Muscle layer of duodenum (tissue), 2 donors: ENCODE results near the gene SLC5A9.

ENCODE experiments used
- H3K27ac ChIP-seq: one replicate; pipeline ENCODE4 v1.7.0; 2013; ENCODE audit warnings: mild to moderate bottlenecking, low read length
- H3K27me3 ChIP-seq: one replicate; pipeline ENCODE4 v1.7.0; 2013; ENCODE audit warnings: low read depth, mild to moderate bottlenecking, control low read depth, low read length
- H3K36me3 ChIP-seq, 2 donors: one replicate each; pipeline ENCODE4 v1.7.0; 2013; ENCODE audit warnings: low read length in 2 of 2, control low read depth in 1 of 2, mild to moderate bottlenecking in 1 of 2; ENCODE audit not compliant: insufficient read depth in 2 of 2, control insufficient read depth in 1 of 2
- H3K4me1 ChIP-seq, 2 donors: one replicate each; pipeline ENCODE4 v1.7.0; 2013; ENCODE audit warnings: low read length in 2 of 2, mild to moderate bottlenecking in 2 of 2, control low read depth in 1 of 2, moderate library complexity in 1 of 2; ENCODE audit not compliant: insufficient read depth in 2 of 2, control insufficient read depth in 1 of 2
- H3K4me3 ChIP-seq, 2 donors: one replicate each; pipeline ENCODE4 v1.7.0; 2013; ENCODE audit warnings: low read length in 2 of 2, low read depth in 1 of 2, mild to moderate bottlenecking in 1 of 2
- H3K9me3 ChIP-seq, 2 donors: one replicate each; pipeline ENCODE4 v1.7.0; 2013; ENCODE audit warnings: low read length in 2 of 2, control low read depth in 1 of 2, mild to moderate bottlenecking in 1 of 2; ENCODE audit not compliant: control insufficient read depth in 1 of 2
- donor health status: healthy.

Gene SLC5A9

DNA sequence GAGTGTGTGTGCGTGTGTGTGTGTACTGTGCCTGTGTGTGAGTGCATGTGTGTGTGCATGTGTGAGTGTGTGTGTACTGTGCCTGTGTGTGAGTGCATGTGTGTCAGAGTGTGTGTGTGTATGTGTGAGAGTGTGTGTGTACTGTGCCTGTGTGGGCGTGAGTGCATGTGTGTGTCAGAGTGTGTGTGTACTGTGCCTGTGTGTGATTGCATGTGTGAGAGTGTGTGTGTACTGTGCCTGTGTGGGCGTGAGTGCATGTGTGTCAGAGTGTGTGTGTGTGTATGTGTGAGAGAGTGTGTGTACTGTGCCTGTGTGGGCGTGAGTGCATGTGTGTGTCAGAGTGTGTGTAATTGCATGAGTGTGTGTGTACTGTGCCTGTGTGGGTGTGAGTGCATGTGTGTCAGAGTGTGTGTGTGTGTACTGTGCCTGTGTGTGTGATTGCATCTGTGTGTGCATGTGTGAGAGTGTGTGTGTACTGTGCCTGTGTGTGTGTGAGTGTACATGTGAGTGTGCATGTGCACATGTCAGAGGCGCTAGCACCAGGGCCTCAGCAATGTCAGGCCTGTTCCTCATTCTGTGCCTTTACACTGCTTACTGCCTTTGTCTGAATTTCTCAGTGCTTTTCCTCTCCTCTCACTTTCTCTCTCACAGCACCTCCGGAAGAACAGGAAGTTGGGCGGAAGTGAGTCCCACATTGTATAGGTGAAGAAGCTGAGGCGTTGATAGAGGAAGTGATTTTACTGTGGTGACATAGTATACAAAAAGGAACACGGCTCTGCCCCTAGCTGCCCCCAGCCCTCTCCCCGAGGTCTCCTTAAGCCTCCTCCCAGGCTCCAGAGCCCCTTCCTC lies 4.9 kb downstream of the SLC5A9 start:
- Histone ChIP-seq H3K4me1 (no peaks in the 10 kb centered on the region), H3K27me3 (no peaks in the 10 kb centered on the region), H3K4me3 (no peak overlapping the region), H3K27ac (no peak overlapping the region), H3K36me3 (no peaks in the 10 kb centered on the region), H3K9me3 (no peaks in the 10 kb centered on the region)

GRCh38 chr1:48228156-48228555 lies 5.6 kb downstream of the SLC5A9 start:
- Histone ChIP-seq H3K27me3 (no peaks in the 10 kb centered on the region), H3K9me3 (no peaks in the 10 kb centered on the region), H3K36me3 (no peaks in the 10 kb centered on the region), H3K4me3 (no peak overlapping the region), H3K4me1 (no peaks in the 10 kb centered on the region), H3K27ac (no peak overlapping the region)

DNA sequence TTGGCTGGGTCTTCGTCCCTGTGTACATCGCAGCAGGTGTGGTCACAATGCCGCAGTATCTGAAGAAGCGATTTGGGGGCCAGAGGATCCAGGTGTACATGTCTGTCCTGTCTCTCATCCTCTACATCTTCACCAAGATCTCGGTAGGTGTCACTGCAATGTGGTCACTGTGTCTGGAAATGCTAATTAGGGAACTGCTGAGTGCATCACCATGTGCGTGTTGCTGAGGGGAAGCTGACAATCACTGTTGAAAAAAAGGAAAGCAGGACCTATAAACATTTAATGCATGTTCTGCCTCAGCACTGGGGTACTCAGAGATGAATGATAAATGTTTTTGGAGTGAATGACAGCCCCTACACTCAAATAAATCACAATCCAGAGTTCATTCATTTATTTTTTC lies 6.8 kb downstream of the SLC5A9 start:
- H3K27me3 ChIP-seq: no peaks in the 10 kb centered on the region
- no peaks in the 10 kb centered on the region for H3K4me1 ChIP-seq
- no peaks in the 10 kb centered on the region for H3K9me3 ChIP-seq
- H3K27ac ChIP-seq: no peak overlapping the region
- no peaks in the 10 kb centered on the region for H3K36me3 ChIP-seq
- no peak overlapping the region for H3K4me3 ChIP-seq

- Histone ChIP-seq H3K27me3 (no peaks in the 10 kb centered on the region), H3K4me1 (no peaks in the 10 kb centered on the region), H3K9me3 (no peaks in the 10 kb centered on the region), H3K4me3 (no peak overlapping the region), H3K27ac (no peak overlapping the region), H3K36me3 (no peaks in the 10 kb centered on the region)
Observed at GRCh38 chr1:48230236-48230635, 7.7 kb downstream of the SLC5A9 start.

GRCh38 chr1:48232722-48233121 lies 10.2 kb downstream of the SLC5A9 start:
- Histone ChIP-seq H3K36me3 (no peaks in the 10 kb centered on the region), H3K27ac (no peak overlapping the region), H3K4me3 (no peak overlapping the region), H3K4me1 (no peaks in the 10 kb centered on the region), H3K27me3 (no peaks in the 10 kb centered on the region), H3K9me3 (no peaks in the 10 kb centered on the region)

DNA sequence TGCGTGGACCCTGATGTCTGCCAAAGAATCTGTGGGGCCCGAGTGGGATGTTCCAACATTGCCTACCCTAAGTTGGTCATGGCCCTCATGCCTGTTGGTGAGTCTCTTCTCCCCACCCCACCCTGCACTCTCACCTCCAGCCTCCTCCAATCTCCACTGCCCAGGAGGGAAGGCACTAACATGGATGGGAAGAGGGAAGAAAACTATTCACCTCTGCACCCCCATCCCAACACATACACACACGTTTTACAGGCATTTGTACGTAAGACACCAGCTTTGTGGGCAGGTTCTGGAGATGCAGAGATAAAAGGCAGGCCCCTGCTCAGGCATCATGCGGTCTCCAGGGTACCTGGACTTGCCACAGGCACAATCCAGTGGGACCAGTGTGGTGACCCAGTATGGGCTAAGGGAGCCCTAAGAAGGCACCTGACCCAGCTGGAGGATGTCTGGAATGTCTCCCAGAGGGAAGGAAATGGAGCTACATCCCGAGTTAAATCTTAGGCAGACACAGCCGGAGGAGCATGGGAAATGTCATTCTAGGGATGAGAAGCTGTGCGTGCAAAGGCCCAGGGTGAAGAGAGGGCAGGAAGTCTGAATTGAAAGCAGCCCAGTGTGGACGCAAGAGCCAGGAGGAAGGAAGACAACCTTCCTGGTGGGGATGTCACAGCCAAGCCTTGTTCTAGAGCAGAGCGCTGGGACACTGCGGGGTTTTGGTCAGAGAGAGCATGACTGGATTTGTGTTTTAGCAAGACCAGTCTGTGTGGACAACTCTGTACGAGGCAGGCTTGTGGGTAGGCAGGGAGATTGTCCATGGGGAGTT lies 11.4 kb downstream of the SLC5A9 start:
- H3K4me3 ChIP-seq: no peak overlapping the region

DNA sequence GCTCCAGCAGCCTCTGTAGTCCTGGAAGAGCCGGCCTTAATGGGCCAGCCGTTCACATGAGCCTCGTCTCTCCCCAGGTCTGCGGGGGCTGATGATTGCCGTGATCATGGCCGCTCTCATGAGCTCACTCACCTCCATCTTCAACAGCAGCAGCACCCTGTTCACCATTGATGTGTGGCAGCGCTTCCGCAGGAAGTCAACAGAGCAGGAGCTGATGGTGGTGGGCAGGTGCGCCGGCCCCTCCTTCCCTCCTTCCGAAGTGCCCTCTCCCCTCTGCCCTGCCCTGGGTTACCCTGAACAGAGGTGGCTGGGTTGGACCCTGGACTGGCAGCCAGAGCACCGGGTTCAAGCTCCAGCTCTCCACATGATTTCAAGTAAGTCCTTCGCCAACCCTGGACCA lies 13.1 kb downstream of the SLC5A9 start:
- H3K27me3 ChIP-seq: no peaks in the 10 kb centered on the region
- H3K9me3 ChIP-seq: no peaks in the 10 kb centered on the region
- H3K27ac ChIP-seq: no peak overlapping the region
- H3K4me3 ChIP-seq: no peak overlapping the region
- H3K4me1 ChIP-seq: no peaks in the 10 kb centered on the region
- H3K36me3 ChIP-seq: no peaks in the 10 kb centered on the region

More for the DNA sequence above, 11.4 kb downstream of the SLC5A9 start:
- no peaks in the 10 kb centered on the region for H3K4me1 ChIP-seq
- H3K9me3 ChIP-seq: no peaks in the 10 kb centered on the region
- H3K27ac ChIP-seq: no peak overlapping the region
- H3K27me3 ChIP-seq: no peaks in the 10 kb centered on the region
- H3K36me3 ChIP-seq: no peaks in the 10 kb centered on the region

- Histone ChIP-seq H3K9me3 (no peaks in the 10 kb centered on the region), H3K36me3 (no peaks in the 10 kb centered on the region), H3K4me1 (no peaks in the 10 kb centered on the region), H3K27me3 (no peaks in the 10 kb centered on the region), H3K4me3 (no peak overlapping the region), H3K27ac (no peak overlapping the region)
Observed at GRCh38 chr1:48236716-48237470, 14.4 kb downstream of the SLC5A9 start.

DNA sequence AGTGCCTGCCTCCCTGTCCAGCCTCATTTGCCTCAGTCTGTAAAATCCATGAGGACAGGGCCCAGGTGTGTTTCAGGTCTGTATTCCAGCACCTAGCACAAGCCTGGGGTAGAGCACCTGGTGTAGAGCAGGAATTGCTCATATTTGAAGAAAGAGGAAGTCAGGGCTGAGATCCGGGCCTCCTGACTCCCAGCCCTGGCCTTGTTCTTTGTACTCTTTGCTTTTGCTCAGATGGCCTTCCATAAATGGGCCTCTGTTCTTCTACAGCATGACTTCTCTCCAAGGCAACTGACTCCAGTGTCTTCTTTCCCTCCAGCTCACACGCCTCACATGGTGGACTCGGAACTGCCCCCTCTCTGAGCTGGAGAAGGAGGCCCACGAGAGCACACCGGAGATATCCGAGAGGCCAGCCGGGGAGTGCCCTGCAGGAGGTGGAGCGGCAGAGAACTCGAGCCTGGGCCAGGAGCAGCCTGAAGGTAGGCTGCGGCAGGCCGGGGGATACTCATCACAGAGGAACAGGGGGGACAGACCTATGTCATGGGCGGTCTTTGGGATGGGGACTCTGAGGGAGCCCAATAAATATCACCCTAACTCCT lies 19.7 kb downstream of the SLC5A9 start:
- no peaks in the 10 kb centered on the region for H3K27me3 ChIP-seq
- no peaks in the 10 kb centered on the region for H3K36me3 ChIP-seq
- no peak overlapping the region for H3K27ac ChIP-seq
- H3K4me3 ChIP-seq: no peak overlapping the region
- no peaks in the 10 kb centered on the region for H3K9me3 ChIP-seq
- H3K4me1 ChIP-seq: no peaks in the 10 kb centered on the region

GRCh38 chr1:48245106-48245505 lies 22.6 kb downstream of the SLC5A9 start:
- no peak overlapping the region for H3K27ac ChIP-seq
- no peaks in the 10 kb centered on the region for H3K27me3 ChIP-seq
- H3K9me3 ChIP-seq: no peaks in the 10 kb centered on the region
- no peaks in the 10 kb centered on the region for H3K36me3 ChIP-seq
- H3K4me3 ChIP-seq: no peak overlapping the region
- no peaks in the 10 kb centered on the region for H3K4me1 ChIP-seq

- no peaks in the 10 kb centered on the region for H3K36me3 ChIP-seq
- no peak overlapping the region for H3K27ac ChIP-seq
- no peaks in the 10 kb centered on the region for H3K4me1 ChIP-seq
- no peaks in the 10 kb centered on the region for H3K9me3 ChIP-seq
- H3K27me3 ChIP-seq: no peaks in the 10 kb centered on the region
- H3K4me3 ChIP-seq: no peak overlapping the region
Observed at GRCh38 chr1:48246727-48247126, 24.2 kb downstream of the SLC5A9 start.
